Frontal cortex (tissue), 4 donors: ENCODE measurements around the gene ZCCHC10. TPM values are rescaled to one million over a fixed set of nuclear protein-coding genes. Genes with fewer than 3 reads are reported as not detected.
A peak's percentile ranks its signal among the peaks of the same experiment; 100 is the strongest.
"Not testable (repeated sequence)": the region's sequence is repeated elsewhere in the genome, so short reads cannot be mapped to it uniquely, and the experiment has no call there.

Experiments
- DNase-seq, 2 donors: peaks; one replicate each; pipeline ENCODE4 v3.0.0; 2012; ENCODE audit warnings: low spot score in 2 of 2
- FAIRE-seq: peaks from 2 replicates; lab custom pipeline; 2012; peaks lifted over from hg19 to GRCh38; lab: Jason Lieb, UNC
- total RNA-seq: library from RNA; depleted of rRNA; stranded (reverse); fragments of >200 nt; gene quantifications from one replicate; pipeline ENCODE4 v1.2.3, GENCODE V29; 2014
- donor health status: control.
- donor health status: control.
- donor health status: control.

The ZCCHC10 gene
- total RNA-seq, 1 donor from 2014 or later, result 27.3 TPM

DNA sequence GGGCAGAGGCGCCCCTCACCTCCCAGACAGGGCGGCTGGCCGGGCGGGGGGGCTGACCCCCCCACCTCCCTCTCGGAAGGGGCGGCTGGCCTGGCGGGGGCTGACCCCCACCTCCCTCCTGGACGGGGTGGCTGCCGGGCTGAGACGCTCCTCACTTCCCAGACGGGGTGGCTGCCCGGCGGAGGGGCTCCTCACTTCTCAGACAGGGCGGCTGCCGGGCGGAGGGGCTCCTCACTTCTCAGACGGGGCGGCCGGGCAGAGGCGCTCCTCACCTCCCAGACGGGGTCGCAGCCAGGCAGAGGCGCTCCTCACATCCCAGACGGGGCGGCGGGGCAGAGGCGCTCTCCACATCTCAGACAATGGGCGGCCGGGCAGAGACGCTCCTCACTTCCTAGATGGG lies 43.4 kb downstream of the ZCCHC10 start:
- not testable (repeated sequence) for FAIRE-seq, DNase-seq

DNA sequence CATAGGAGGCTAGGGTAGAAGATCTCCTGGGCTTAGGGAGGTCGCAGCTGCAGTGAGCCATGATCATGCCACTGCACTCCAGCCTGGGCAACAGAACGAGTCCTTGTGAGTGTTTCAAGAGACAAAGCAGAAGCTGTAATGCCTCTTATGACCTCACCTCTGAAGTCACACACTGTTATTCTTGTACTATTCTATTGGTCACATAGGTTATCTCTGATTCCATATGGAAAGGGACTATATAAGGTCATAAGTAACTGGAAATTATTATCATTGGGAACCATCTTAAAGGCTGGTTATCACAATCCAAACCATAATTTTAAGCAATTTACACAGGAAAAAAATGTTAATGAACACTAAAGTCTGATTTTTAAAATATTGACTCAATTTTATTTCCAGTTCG lies 45.1 kb downstream of the ZCCHC10 start:
- no peak for FAIRE-seq
- DNase-seq, result no peak

- FAIRE-seq (no peak), DNase-seq (no peak)
Measured at GRCh38 chr5:132979976-132980375, 46.4 kb downstream of the ZCCHC10 start.

DNA sequence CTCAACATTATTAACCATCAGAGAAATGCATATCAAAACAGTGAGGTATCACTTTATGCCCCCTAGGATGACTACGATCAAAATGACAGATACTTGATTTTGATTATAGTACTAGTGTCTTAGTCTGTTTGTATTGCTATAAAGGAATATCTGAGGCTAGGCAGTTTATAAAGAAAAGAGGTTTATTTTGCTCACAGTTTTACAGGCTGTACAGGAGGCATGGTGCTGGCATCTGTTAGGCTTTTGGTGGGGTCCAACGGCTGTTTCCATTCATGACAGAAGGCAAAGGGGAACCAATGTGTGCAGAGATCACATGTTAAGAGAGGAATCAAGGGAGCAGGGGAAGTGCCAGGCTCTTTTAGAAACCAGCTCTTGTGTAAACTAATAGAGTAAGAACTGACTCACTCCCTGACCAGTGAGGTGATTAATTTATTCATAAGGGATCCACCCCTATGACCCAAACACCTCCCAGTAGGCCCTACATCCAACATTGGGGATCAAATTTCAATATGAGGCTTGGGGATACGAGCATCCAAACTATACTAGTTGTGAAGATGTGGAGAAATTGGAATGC lies 46.9 kb downstream of the ZCCHC10 start:
- DNase-seq, result no peak
- FAIRE-seq, result no peak

GRCh38 chr5:132976852-132977251 lies 49.5 kb downstream of the ZCCHC10 start:
- no peak for DNase-seq
- FAIRE-seq, result no peak

DNA sequence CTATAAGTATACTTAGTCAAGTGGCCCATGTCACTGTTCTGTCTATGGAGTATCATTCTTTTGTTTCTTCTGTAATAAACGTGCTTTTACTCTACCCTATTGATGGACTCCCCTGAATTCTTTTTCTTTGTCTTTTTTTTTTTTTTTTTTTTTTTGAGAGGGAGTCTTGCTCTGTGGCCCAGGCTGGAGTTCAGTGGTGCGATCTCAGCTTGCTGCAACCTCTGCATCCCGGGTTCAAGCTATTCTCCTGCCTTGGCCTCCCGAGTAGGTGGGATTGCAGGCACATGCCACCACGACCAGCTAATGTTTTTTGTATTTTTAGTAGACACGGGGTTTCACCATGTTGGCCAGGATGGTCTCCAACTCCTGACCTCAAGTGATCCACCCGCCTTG lies 53.9 kb downstream of the ZCCHC10 start:
- not testable (repeated sequence) for DNase-seq, FAIRE-seq

DNA sequence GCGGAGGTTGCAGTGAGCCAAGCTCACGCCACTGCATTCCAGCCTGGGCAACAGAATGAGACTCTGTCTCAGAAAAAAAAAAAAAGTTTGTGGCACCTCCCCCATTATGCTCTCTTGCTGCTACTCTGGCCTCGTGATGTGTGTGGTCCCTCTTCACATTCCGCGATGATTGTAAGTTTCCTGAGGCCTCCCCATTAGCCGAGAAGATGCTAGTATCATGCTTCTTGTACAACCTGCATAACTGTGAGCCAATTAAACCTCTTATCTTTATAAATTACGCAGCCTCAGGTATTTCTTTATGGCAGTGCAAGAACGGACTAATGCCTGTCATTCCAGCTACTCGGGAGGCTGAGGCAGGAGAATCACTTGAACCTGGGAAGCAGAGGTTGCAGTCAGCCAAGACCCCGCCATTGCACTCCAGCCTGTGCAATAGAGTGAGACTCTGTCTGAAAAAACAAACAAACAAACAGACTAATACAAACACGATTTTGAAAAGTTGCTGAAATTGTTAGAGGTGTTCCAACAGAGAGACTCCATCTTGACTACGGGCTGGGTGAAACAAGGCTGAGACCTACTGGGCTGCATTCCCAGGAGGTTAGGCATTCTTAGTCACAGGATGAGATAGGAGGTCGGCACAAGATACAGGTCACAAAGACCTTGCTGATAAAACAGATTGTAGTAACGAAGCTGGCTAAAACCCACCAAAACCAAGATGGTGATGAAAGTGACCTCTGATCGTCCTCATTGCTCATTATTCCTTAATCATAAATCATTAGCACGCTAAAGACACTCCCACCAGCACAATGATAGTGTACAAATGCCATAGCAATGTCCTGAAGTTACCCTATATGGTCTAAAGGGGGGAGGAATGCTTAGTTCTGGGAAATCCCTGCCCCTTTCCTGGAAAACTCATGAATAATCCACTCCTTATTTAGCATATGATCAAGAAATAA lies 54.6 kb downstream of the ZCCHC10 start:
- FAIRE-seq (no peak), DNase-seq (no peak)

GRCh38 chr5:132965120-132965519 lies 61.2 kb downstream of the ZCCHC10 start:
- DNase-seq (no peak), FAIRE-seq (no peak)

DNA sequence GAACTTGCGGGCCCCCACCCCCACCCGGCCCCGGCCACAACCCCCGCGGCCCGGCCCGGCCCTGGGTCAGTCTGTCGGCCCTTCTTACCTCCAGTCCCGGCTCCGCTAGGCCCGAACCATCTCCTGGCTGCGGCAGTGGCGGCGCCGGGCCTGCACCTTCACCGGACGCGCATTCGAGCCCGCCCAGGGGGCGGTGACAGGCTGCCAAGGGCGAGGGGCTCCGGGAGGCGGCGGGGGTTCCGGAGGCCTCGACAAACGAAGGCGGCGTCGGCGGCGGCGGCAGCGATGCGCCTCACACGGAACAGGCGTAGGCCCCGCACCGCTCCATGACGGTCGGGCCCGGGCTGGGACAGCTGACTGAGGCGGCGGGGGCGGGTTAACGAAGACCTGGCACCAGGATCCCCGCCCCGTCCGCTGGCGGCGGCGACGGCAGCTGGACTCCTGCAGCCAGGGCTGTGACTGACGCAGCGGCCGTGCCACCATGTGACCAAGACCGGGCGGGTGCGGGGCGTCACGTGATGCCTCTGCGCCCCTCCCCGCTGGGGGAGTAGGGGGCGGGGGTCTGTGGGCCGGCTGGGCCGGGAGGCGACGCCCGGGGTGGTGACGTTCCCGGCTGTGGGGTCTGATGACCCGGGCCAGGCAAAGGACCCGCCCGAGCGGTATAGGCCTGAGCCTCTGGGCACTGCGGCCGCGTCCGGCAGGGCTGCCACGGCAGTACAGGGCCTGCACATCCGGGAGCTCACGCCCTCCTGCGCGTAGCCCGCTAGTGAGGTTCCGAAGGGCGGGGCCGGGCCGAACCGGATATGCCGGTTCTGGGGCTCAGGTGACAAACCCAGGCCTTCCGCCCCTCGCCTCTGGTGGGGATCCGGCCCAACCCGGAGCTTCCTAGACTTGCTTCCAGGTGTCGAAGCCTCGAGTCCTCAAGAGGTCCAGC lies 62.9 kb downstream of the ZCCHC10 start, which contains the start of gene AFF4:
Gene AFF4, minus strand, starts transcription at position 464 of the 934 bp plus-strand sequence. CDS start 26,445 bp downstream, outside the sequence.
- no peak for FAIRE-seq
- DNase-seq, result peak; percentile 94 to 96

- FAIRE-seq (no peak), DNase-seq (peak in 1 of 2 donors; percentile 39)
Measured at GRCh38 chr5:132962429-132963021, 63.8 kb downstream of the ZCCHC10 start.

- DNase-seq (no peak), FAIRE-seq (no peak)
Measured at GRCh38 chr5:132961887-132962286, 64.5 kb downstream of the ZCCHC10 start.

GRCh38 chr5:132961123-132961815 lies 65.1 kb downstream of the ZCCHC10 start:
- not testable (repeated sequence) for DNase-seq, FAIRE-seq

DNA sequence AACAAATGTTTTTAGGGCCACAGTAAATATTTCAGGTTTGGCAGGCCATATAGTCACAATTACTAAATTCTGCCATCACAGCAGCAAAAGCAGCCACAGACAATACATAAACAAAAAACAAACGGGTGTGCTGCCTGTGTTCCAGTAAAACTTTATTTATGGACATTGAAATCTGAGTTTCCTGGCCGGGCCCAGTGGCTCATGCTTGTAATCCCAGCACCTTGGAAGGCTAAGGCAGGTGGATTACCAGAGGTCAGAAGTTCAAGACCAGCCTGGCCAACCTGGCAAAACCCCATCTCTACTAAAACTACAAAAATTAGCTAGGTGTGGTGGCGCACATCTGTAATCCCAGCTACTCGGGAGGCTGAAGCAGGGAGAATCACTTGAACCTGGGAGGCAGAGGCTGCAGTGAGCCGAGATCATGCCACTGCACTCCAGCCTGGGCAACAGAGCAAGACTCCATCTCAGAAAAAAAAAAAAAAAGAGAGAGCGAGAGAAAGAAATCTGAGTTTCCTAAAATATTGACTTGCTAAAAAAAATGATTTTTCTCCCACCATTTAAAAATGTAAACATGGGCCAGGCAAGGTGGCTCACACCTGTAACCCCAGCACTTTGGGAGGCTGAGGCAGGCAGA lies 70.1 kb downstream of the ZCCHC10 start:
- not testable (repeated sequence) for DNase-seq, FAIRE-seq

DNA sequence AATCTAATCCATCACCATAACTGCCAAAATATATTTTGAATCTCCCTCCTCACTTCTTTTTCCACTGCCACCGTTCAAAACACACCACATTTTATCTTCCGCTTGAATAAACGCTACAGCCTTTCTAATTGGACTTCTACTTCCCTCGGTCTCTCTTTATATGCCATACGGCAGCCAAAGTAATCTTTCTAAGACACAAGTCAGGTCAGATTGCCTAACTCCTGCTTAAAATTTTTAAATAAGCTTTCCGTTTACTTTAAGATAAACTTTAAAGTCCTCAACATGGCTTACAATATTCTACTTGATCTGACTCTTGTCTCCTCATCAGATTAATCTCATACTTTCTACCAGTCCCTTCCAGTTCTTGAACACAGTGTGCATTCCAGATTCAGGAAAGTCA lies 72.6 kb downstream of the ZCCHC10 start:
- DNase-seq (no peak), FAIRE-seq (no peak)

- no peak for DNase-seq
- no peak for FAIRE-seq
Measured at GRCh38 chr5:132952829-132953228, 73.5 kb downstream of the ZCCHC10 start.

DNA sequence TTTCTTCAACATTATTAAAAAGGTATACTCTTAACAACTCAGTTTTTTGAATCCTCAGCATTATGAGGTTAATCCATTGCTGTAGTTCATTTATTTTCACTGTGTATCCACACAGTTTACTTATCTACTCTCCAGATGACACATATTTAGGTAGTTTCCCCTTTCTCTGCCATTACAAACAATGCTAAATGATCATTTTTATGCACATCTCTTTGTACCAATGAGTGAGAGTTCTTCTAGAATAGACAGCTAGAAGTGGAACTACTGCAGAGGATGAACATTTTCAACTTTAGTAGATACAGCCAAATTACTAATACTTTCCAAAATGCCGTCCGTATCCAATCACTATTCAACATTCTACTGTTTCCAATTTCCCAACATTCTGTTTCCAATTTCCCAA lies 74.5 kb downstream of the ZCCHC10 start:
- DNase-seq, result no peak
- FAIRE-seq, result no peak

DNA sequence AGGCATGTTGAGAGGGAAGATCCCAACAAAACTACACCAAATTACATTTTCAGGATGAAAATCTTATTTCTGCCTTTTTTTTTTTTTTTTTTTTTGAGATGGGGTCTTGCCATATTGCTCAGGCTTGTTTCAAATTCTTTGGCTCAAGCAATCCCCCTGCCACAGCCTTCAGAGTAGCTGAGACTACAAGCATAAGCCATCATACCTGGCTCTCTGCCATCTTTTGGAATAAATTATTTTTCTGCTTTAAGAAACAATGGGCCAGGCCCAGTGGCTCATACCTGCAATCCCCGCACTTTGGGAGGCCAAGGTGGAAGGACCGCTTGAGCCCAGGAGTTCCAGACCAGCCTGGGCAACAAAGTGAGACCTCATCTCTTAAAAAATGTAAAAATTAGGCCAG lies 77.2 kb downstream of the ZCCHC10 start:
- DNase-seq (no peak), FAIRE-seq (no peak)

DNA sequence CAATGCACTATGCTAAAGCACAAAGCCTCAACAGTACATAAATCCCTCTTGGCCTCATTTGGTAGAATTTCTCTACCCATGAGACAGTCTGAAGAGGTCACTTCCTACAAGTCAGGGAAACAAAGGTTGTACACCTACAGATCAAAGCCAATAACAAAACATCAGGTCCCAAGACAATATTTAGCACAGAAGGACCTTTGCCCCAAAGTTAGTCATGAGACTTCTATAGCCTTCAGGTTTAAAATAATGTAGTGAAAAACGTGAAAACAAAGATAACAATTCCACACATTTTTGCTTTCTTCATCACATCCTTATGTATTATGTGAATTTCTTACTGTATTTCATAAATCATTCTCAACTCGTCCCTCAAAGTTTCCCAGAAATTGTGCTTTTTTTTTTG lies 78.7 kb downstream of the ZCCHC10 start:
- no peak for DNase-seq
- FAIRE-seq, result no peak
